Stimulated activated CD4-positive, alpha-beta T cell treated with anti-CD3 and anti-CD28 coated beads, Interleukin-4, amount 100 ng/mL, for 4 hours (primary cell): ENCODE measurements around the gene CHRNE.
A peak's percentile ranks its signal among the peaks of the same experiment; 100 is the strongest.
"Not testable (repeated sequence)": the region's sequence is repeated elsewhere in the genome, so short reads cannot be mapped to it uniquely, and the experiment has no call there.

ENCODE experiments used
- DNase-seq, 2 experiments: peaks; one replicate each; pipeline ENCODE4 v3.0.0-alpha.2; 2020

The CHRNE gene

GRCh38 chr17:4881761-4882555 is 20.9 kb downstream of the CHRNE start:
- DNase-seq = peak; percentile 53 to 64

- no peak for DNase-seq
Measured at GRCh38 chr17:4880857-4881256, 22.0 kb downstream of the CHRNE start.

GRCh38 chr17:4879601-4880000 is 23.3 kb downstream of the CHRNE start:
- DNase-seq = no peak

GRCh38 chr17:4877089-4877488 is 25.8 kb downstream of the CHRNE start:
- DNase-seq = no peak

GRCh38 chr17:4872786-4873185 is 30.1 kb downstream of the CHRNE start:
- DNase-seq = no peak

GRCh38 chr17:4870855-4871254 is 32.0 kb downstream of the CHRNE start:
- no peak for DNase-seq

GRCh38 chr17:4869058-4869998 is 33.6 kb downstream of the CHRNE start:
- not testable (repeated sequence) for DNase-seq

GRCh38 chr17:4867535-4867934 is 35.4 kb downstream of the CHRNE start:
- not testable (repeated sequence) for DNase-seq

- DNase-seq = no peak
Measured at GRCh38 chr17:4863321-4863720, 39.6 kb downstream of the CHRNE start.

GRCh38 chr17:4862720-4863119 is 40.2 kb downstream of the CHRNE start:
- no peak for DNase-seq

- no peak for DNase-seq
Measured at GRCh38 chr17:4861052-4861451, 41.8 kb downstream of the CHRNE start.

- DNase-seq = no peak
Measured at GRCh38 chr17:4860651-4861050, 42.2 kb downstream of the CHRNE start.

- DNase-seq = no peak
Measured at GRCh38 chr17:4859816-4860625, 42.9 kb downstream of the CHRNE start.

- DNase-seq = no peak
Measured at GRCh38 chr17:4858882-4859260, 44.0 kb downstream of the CHRNE start.

GRCh38 chr17:4858068-4858881 is 44.6 kb downstream of the CHRNE start:
- DNase-seq = no peak

GRCh38 chr17:4857347-4857746 is 45.6 kb downstream of the CHRNE start:
- DNase-seq = not testable (repeated sequence)

GRCh38 chr17:4856937-4857314 is 46.0 kb downstream of the CHRNE start:
- DNase-seq = no peak

- DNase-seq = no peak
Measured at GRCh38 chr17:4856271-4856936, 46.5 kb downstream of the CHRNE start.

- DNase-seq = no peak
Measured at GRCh38 chr17:4854111-4854681, 48.7 kb downstream of the CHRNE start.

GRCh38 chr17:4853208-4853671 is 49.7 kb downstream of the CHRNE start:
- DNase-seq = no peak

- no peak for DNase-seq
Measured at GRCh38 chr17:4852567-4853207, 50.2 kb downstream of the CHRNE start.
